HG02852 (cell line): ENCODE results near the gene ASAP2.

ENCODE experiments used
- ATAC-seq: cut with Tn5 transposase; IDR thresholded peaks from one replicate; pipeline ENCODE4 v1.9.1; 2021; ENCODE audit warnings: mild to moderate bottlenecking, moderate library complexity; ENCODE audit not compliant: unreplicated experiment

The ASAP2 gene

DNA sequence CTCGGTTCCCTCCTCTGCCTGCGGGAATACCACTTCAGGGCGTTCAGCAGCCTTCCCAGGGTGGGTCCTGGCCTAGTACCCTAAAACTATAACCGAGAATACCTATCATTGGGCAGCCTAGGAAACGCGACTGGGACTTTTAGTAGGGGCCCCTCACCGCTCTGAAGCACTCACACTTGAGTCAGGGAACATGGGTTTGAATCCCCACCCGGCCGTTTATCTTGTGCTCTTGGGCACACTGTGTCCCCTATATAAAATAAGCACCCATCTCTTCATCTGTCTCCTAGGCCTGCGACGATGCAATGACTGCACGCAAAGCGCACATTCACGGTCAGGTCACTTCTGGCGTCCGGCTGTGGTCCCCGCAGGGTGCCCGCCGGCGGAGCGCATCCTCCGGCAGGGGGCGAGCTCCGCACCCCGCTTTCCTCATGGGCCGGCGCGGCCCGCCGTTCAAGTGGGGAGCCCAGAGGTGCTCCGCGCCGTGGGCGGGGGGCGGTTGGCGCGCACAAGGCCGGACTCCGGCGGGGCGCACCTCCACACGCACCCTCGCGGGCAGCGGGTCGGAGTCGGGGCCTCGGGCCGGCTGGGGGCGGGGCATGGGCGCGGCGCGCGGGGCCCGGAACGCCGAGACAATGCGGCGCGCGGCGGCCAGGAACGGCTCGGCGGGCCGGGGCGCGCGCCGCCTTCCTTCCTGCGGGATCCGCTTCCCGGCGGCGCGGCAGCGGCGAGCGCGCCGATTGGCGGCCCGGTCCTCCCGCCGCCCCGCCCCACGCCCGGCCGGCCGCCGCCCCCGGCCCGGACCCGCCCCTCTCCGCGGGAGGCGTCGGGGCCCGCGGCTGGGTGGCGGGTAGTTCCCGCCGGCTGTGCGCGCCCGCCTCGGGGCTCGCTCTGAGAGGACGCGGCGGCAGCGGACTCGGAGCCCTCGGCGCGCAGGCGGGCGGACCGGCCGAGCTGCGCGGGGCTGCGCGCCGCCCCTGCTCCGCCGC lies at the start of gene ASAP2:
Gene ASAP2 (plus strand): TSS at position 850 of the 986 bp plus-strand sequence. CDS start 293 bp downstream, outside the sequence.
- peak; percentile 60 for ATAC-seq

DNA sequence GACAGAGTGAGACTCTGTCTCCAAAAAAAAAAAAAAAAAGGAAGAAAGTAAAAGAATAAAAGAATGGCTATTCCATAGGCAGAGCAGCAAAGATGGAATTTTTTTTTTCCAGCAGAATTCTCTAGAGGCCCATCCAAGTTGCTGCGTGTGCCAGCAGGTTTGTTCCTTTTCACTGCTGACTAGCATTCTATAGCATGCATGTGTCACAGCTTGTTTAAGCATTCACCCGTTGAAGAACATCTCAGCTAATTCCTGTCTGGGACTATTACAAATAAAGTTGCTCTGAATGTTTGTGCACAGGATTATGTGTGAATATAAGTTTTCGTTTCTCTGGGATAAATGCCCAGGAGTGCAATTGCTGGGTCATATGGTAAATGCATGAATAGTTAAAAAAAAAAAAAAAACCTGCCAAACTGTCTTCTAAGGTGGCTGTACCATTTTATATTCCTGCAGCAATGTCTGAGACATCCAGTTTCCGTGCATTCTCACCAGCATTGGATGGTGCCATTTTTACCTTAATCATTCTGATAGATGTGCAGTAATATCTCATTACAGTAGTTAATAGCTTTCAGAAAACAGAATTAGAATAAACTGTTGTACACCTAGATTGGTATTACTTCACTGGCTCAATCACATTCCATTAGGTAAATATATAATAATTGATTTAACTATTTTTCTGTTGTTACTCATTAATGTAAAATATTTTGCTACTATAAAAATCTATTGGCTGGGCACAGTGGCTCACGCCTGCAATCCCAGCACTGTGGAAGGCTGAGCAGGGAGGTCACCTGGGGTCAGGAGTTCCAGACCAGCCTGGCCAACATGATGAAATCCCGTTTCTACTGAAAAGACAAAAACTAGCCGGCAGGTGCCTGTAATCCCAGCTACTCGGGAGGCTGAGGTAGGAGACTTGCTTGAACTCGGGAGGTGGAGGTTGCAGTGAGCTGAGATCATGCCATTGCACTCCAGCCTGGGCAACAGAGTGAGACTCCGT lies 47.5 kb upstream of the ASAP2 start:
- ATAC-seq = no peak

- no peak for ATAC-seq
Observed at GRCh38 chr2:9160732-9161131, 45.9 kb upstream of the ASAP2 start.

GRCh38 chr2:9162841-9163240 lies 43.8 kb upstream of the ASAP2 start:
- ATAC-seq = no peak

DNA sequence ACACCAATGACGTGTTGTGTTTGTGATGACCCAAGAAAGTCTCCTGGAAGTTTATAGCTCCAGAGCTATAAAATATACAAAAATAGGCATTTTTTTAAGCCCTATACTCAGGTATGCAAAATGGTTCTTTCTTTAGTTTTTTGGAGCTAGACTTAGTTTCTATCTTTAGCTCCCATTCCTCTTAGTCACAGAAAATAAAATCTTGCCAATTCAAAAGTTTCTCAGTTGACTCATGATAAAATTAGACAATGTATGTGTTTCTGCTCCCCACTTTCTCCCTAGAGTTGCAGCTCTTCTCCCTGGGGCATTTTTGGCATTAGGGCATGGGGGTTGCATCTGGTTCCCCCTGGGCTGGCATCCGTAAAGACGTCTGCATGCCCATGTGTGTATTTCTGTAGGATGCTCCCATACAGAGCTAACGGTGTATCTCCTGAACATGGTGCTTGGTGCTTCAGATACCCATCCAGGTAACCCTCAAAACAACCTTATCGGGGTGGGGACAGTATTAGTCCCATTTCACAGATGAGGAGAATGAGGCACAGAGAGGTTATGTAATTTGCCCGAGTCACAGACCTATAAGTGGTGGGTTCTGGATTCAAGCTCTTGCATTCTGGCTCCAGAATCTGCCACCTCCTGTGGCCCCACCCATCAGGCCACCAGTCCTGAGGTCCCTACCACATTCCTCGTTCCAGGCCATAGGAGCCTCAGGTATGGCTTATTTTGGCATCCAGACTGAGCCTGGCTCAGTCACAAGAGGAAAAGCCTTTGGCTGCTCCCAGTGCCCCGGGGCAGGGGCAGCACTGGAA lies 43.1 kb upstream of the ASAP2 start:
- ATAC-seq = no peak

DNA sequence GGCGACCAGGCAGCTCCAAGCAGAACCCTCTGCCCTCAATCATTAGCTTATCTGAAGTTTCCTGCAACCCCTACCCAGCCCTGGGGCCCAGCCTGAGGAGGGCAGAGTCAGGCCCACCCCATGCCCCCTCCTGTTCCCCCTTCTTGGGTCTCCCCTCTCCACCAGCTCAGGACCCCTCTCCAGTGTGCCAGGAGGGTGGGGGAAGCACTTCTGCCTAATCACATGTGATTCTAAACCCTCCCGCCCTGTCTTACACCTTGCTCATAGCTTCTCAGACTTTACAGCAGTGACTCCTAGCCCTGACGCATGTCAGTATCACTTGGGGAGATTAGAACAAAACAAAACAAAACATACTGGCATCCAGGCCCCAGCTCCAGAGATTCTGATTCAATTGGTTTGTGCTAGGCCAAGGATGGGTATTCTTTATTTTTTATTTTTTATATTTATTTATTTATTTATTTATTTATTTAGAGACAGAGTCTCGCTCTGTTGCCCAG lies 42.5 kb upstream of the ASAP2 start:
- ATAC-seq = no peak

GRCh38 chr2:9165625-9166024 lies 41.0 kb upstream of the ASAP2 start:
- no peak for ATAC-seq

GRCh38 chr2:9166579-9167377 lies 39.8 kb upstream of the ASAP2 start:
- no peak for ATAC-seq

DNA sequence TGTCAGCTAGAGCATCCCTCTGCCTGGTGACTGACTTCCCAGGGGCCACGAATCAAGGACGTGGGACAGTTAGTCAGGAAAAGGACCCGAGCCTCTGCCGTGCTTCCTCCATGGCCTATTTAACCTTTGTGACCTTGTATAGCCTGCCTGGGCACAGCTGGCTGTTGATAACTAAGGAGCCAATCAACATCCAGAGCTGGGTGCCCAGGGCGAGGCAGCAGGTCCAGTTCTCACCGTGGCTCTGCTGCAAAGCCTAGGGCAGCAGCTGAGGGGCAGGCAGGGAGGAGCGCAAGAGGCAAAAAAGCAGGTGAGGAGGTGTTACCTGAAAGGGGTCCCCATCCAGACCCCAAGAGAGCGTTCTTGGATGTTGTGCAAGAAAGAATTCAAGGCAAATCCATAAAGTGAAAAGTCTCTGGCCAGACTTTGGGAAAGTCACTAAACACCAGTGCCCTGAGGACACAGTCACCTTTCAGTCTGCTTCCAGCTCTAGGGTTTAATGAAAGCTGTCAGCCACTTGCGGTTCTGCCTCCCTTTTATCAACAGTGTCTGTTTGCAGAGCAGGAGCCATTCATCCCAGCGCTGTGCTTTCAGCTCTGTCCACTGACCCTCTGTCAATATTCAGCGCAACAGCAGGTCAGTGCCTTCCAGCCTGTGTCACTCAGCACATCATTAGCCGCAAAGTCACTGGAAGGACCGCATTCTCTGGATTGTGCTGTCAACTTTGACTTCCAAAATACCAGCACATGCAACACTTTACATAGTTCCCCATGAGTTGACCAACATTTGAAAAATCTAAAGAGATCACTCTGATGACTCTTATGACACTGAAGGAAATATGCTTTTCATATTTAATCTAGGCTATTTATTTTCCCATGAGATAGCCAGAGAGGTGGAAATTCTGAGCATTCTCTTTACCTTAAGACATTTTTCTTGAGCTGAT lies 38.6 kb upstream of the ASAP2 start:
- ATAC-seq = no peak

DNA sequence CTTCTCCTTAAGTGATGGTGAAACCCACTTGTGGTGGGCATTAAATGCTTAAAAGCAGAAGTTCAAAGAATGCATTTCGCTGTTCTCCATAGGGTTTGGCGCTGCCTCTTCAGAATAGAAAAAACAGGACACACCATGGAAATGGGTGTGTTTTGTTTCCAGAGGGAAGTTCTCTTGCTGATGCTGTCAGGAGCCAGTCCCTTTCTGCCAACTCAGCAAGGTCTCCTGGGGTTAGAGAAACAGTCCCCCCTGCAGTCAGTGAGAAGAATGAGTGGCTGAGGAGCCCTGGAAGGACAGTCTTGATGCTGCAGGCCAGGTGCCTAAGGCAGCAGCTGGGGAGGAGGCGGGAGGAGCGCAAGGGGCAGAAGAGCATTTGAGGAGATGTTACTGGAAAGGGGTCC lies 37.8 kb upstream of the ASAP2 start:
- no peak for ATAC-seq

- no peak for ATAC-seq
Observed at GRCh38 chr2:9169349-9170107, 37.1 kb upstream of the ASAP2 start.

GRCh38 chr2:9170458-9171130 lies 36.0 kb upstream of the ASAP2 start:
- no peak for ATAC-seq

- ATAC-seq = no peak
Observed at GRCh38 chr2:9174771-9175437, 31.7 kb upstream of the ASAP2 start.

DNA sequence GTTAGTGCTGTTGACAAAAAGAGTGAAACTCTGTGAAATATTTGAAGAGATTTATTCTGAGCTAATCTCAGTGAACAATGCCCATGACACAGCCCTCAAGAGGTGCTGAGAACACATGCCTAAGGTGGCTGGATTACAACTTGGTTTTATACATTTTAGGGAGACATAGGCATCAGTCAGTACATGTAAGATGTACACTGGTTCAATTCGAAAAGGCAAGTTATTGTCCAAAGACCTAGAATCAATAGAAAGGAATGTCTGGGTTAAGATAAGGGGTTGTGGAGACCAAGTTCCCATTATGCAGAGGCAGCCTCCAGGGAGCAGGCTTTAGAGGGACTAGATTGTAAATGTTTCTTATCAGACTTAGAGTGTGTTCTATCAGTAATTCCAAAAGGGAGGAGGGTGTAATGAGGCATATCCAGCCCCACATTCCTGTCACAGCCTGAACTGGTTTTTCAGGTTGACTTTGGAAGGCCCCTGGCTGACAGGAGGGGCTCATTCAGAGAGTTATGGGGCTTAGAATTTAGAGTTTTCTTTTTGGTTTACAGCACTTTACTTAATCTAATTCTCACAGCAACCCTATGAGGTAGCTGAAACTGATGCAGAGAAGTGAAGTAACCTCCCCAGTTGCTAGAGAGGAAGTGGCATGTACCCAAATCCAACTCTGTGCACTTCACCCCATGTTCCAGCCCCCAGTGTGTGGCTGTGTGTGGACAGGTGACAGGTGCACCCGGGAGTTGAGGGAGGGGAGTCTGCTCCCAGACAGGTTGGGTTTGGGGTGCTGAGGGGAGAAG lies 28.3 kb upstream of the ASAP2 start:
- peak; percentile 31 for ATAC-seq

DNA sequence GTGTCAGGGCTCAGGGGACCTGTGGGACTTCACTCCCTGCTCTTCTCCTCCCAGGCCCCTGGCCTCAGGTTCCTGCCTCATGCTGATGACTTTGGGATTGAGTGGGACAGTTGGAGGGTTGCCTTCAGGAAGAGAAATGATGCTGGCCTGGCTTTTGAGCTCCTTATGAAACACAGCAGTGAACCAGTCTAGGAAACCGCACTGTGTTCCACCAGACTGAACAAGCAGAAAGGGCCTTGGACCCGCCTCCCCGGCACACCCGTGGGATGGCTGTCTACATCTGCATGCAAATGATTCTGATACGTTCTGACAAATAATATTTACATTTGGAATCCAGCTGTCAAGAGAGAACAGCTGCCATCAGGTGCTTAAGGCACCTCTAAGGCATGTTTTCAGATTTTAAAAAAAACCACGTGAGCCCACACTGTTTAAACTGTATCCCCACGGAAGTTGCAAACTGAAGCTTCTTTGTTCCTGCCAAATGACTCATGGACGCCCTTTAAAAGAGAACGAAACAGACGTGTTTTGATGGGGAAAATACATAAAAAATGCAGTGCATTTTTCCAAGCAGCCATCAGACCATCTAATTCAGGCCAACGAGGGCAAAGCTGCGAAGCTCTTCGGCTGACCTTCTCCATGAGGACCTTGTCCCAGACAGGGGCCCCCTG lies 27.6 kb upstream of the ASAP2 start:
- peak; percentile 48 for ATAC-seq
